ENCODE data around the gene BANP.
"Not testable (repeated sequence)": the region's sequence is repeated elsewhere in the genome, so short reads cannot be mapped to it uniquely, and the experiment has no call there.

Gene BANP

DNA sequence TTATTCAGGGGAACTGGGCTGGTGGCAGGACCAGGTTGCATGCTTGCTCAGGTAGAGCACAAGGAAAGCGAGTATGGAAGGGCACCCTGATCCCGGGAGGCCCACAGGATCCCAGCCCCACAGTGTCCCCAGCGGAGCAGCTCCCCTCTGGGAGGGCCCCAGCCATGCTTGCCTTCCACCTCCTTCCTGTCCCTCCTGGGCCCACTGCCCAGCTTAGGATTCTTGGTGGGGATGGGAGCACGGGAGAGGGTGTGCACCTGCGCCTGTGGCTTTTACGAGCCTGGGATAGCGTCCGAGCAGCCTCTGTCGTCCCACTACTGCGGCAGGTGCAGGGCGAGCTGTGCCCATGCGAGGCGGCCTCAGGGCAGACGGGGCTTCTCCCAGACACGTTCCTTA lies 114.5 kb downstream of the BANP start:
- DNase-seq (ENCODE audit: low read depth in 2 of 2): no peak

DNA sequence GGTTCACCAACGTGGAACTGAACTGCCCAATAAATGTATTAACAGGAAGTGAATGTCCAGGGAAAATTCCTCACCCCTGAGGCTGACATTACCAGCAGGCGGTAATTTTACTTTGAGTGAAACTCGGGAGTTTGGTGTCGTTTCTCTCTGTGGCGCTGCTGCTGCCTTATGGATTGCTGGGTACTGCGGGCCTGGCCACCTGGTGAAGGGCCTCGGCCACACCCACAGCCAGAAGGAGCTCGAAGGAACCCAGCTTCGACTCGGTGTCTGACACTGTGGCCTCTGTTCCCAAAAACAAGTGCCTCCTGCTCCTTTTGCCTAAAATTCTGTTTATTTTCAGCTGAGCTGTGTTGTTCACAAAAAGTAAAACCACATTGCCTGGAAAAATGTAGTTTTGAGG lies 115.0 kb downstream of the BANP start:
- DNase-seq (ENCODE audit: low read depth in 2 of 2): no peak

GRCh38 chr16:88066680-88067529 lies 115.7 kb downstream of the BANP start:
- no peak for DNase-seq (ENCODE audit: low read depth in 2 of 2)

- DNase-seq (ENCODE audit: low read depth in 2 of 2): no peak
Measured at GRCh38 chr16:88067530-88068411, 116.5 kb downstream of the BANP start.

DNA sequence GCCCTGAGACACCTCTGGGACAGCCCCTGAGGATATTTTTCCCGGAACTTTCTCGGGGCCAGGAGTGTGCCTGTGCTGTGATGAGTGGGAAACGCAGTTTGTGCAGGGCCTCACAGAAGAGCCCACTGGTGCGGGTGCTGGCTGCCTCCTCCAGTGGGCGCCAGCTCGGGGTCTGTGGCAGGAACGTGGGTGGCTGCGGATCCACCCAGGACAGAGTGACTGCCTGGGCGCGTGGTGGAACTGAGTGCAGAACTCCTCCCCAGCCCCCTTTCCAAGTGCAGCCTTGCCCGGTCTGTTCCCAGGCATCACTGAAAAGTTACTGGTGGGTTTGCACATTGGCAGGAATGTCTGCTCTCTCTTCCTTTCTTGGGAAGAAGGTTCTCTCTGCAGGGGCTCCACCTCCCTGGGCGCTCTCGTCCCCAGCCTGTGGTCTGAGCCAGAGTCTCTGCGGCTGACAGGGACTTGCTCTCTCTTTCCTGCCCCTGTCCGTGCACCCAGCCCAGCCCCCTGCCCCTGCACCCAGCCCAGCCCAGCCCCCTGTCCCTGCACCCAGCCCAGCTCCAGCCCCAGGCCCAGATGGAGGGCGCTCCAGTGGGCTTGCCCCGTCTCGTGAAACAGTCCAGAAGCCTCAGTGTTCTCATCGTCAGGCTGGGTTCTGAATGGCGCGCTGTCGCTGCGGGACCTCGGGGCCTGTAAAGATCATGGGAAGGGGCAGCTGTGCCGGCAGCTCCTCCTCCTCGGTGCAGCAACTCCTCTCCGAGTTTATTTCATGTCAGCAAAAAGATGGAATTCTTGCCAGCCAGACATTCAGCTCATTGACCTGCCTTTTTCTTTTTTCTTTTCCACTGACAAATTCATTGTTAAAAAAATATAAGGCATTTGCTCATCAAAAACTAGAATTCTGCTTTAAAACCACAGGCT lies 117.5 kb downstream of the BANP start:
- DNase-seq (ENCODE audit: low read depth in 2 of 2): no peak

DNA sequence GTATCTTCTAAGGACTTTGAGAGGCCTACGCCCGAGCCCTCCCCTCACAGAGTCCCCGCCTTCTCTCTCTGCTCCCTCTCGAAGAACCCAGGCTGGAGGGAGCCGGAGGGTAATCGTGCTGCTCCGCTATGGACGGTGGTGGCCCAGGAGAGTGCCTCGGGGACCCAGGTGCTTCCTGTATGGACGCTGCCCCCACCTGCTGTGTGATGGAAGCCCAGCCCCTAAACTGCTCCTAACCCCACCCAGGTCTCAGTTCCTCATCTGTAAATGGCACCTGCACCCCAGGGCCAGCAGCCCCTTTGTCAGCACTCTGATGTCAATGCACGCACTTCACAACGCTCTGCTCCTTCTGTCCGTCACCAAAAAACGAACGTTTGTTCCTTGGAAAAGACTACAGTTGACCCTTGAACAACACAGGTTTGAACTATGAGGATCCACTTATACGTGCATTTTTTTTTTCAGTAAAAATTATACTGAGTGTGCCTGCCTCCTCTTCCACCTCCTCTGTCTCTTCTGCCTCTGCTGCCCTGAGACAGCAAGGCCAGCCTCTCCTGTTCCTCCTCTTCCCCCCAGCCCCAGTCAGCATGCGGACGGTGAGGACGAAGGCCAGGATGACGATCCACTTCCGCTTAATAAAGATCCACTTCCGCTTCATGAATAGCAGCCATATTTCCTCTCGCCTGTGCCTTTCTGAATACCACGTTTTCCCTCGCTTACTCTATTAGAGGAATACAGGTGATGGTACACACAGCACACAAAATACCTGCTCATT lies 118.3 kb downstream of the BANP start:
- no peak for DNase-seq (ENCODE audit: low read depth in 2 of 2)

GRCh38 chr16:88070341-88070740 lies 119.1 kb downstream of the BANP start:
- no peak for DNase-seq (ENCODE audit: low read depth in 2 of 2)

DNA sequence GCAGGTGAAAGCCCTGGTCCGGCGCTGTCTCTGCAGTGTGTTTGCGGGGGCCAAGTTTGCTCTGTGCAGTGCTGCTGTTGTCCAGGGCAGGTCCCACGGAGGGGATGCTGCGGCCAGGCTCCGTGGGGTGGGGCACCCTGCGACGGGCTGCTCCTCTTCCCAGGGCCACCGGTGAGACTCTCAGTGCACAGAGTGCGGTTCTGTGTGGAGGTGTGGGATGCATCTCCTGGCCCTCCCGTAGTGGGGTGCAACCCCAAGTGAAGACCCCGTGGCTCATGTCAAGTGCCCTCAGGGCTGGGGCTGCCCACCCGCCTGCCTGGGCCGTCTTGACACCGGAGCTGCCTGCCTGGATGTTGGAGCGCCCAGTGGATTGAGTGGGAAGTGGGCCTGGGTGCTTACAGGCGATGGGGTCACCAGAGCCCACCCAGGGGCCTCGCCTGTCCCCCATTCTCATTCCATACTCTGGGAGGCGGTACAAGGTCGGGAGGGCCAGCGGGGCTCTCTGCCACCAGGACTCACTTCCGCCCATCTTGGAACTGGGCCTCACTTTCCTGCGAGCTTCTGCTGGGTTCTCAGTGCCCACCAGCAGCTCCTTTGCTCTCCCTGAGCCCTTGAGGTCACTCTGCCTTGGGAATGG lies 119.9 kb downstream of the BANP start:
- no peak for DNase-seq (ENCODE audit: low read depth in 2 of 2)

GRCh38 chr16:88071908-88072307 lies 120.7 kb downstream of the BANP start:
- DNase-seq (ENCODE audit: low read depth in 2 of 2): no peak

- DNase-seq (ENCODE audit: low read depth in 2 of 2): no peak
Measured at GRCh38 chr16:88072571-88073001, 121.4 kb downstream of the BANP start.

DNA sequence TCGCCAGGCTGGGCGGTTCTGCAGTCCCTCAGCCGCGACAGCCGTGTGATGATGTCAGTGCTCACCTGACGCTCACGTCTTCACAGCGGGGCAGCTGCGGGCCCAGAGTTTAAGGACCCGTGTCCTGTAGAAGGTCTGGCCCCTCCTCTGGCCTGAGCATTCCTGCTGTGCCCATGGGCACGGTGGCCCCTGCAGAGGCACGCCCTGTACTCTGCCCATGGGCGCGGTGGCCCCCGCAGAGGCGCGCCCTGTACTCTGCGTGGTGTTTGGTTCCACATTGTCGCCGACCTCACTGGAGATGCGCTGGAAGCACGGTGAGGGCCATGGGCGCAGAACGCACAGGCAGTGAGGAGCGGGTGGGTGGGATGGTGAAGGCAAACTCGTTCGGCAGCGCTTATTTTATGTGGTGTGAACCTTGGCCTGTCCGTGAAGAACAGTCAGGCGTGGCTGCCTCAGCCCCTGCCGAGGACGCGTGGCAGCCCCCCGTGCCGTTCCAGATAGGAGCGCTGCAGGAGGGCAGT lies 122.0 kb downstream of the BANP start:
- DNase-seq (ENCODE audit: low read depth in 2 of 2): no peak

DNA sequence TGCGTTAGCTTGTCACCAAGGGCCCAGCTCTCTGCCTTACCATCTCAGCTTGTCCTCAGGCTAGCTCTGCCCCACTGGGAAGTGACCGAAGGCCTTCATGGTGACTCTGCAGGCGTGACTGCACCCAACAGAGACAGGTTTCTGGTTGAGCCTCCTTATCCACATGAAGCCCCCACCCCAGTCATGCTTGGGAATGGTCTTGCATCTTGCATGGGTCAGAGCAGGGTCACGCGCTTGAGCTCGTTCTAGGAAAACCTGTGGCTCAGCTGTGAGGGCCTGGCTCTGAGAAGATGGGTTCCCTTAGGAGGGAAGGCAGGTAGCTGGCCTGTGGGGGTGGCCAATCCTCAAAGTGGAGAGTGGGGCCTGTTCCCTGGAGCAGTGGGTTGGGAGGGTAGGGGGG lies 122.8 kb downstream of the BANP start:
- no peak for DNase-seq (ENCODE audit: low read depth in 2 of 2)

- no peak for DNase-seq (ENCODE audit: low read depth in 2 of 2)
Measured at GRCh38 chr16:88076211-88076931, 125.1 kb downstream of the BANP start.

DNA sequence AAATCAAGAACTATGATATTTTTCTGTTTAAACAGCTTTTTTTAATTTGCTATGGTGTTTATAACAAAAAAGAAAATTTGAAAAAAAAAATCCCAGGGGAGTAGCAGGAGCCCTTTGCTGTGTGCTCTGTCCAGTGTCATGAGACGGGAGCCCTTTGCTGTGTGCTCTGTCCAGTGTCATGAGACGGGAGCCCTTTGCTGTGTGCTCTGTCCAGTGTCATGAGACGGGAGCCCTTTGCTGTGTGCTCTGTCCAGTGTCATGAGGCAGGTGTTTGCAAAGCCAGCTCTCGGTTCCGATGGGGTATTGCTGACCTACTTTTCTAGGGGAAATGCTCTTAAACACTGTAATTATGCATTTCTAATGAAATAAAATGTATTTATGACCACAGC lies 125.7 kb downstream of the BANP start:
- DNase-seq (ENCODE audit: low read depth in 2 of 2): not testable (repeated sequence)

DNA sequence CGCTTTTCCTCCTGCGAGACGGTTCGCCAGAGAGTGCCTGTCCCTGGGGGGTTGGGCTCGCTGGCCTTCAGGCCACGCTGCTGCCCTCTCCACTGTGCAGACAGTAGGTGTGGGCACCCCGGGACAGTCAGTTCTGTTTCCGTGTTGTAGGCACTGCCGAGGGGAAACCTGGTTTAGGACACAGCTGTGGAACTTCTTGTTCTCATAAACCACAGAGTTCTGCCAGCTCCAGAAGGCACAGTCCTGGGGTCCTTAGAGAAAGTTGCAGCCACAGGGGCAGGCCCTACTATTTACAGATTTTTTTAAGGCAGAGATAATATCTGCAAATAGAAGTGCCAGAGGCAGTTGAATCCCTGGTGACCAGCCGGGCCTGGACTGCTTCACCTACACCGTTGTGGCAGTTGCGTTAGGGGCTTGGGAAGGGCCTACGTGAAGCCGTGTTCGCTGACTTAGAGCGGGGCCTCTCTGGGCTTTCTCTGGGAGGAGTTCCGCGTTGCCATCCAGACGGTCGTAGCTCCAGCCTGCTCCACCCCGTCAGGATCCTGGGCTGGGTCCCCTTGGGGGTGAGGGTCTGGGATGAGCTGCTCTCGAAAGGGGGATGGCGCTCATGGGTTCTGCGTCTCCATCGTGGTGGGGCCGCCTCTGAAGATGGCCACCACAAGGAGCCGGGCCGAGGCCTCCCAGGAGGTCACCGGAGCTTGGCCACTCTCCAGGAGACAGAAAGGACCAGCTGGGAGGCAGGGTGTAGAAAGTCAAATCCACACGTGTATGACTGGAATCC lies 126.3 kb downstream of the BANP start:
- DNase-seq (ENCODE audit: low read depth in 2 of 2): no peak

GRCh38 chr16:88078111-88078775 lies 127.0 kb downstream of the BANP start:
- DNase-seq (ENCODE audit: low read depth in 2 of 2): no peak

DNA sequence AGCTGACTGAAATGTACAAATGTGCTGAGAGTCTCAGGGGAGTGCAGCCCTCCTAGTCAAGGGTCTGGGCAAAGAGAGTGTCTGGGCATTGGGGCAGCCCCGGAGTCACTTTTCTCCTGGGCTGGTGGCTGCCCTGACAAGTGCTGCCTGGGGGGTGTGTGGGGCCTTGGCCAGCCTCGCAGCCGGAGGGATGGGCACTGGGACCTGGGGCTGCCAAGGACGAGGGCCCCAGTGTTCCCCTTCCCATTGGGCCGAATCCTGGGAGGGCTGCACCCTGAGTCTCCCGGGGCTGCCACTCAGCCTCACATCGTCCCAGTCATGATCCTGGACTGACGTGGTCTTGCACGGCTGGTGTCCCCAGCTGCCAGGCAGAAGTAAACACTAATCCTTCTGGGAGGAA lies 132.3 kb downstream of the BANP start:
- no peak for DNase-seq (ENCODE audit: low read depth in 2 of 2)

DNA sequence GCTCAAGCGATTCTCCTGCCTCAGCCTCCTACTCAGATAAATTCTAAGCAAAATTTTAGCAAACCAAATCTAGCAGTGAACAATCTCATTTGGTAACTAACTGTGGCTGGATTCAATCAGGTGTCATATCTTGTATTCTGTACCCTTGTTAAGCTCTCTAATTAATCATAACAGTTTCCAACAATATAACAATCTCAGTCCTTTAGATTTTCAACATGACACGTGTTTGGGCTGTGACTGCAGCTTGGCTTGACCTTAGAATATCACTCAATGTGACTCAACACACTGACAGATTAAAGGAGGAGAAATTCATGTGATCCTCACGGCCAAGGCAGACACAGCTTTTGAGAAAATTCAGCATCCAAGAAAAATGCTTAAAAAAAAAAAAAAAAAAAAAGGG lies 133.6 kb downstream of the BANP start:
- no peak for DNase-seq (ENCODE audit: low read depth in 2 of 2)

All from stimulated activated CD4-positive, alpha-beta T cell treated with anti-CD3 and anti-CD28 coated beads, Interleukin-4, amount 100 ng/mL, for 48 hours (primary cell).